ENCODE results near the gene GIMAP2.
A peak's percentile ranks its signal among the peaks of the same experiment; 100 is the strongest.
"Not testable (repeated sequence)": the region's sequence is repeated elsewhere in the genome, so short reads cannot be mapped to it uniquely, and the experiment has no call there.

The GIMAP2 gene

DNA sequence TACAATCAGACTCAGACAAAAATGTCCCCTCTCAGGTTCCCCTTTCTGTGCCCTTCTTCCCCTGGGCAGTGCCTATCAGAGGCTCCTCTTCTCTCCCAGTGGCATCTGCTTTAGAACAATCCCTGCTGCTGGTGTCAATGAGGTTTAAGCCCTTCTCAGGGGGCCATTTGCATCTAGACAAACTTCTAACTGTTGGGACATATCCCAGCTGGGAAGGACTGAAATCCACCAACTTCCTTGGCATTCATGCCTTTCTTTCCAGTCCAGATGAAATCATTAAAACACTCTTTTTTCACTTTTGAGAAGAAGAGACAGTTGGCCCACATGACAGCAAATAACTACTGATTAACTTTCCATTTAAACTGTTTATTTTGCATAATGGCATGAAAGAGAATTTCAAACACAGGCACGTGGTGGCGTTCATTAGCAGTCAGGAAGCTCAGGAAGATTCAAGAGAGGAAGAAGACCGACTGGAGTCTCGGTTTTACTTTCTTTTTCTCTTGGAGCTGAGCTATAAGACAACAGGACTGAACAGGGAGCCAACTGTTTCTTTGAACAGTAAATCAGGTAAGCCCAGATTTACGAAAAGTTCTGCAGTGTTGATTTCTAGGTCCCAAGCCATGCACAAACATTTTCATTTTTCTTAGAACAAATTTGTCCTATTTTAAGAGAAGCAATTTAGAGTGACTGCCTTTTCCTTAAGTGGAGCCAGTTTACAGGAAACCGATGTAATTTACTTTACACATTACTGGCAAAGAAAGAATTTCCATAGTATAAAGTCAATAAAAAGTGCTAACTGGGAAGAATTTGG, at the start of gene GIMAP2:
Gene GIMAP2 (plus strand): TSS at position 488 of the 811 bp plus-strand sequence. CDS start 1,354 bp downstream, outside the sequence.
- no peak for DNase-seq

DNA sequence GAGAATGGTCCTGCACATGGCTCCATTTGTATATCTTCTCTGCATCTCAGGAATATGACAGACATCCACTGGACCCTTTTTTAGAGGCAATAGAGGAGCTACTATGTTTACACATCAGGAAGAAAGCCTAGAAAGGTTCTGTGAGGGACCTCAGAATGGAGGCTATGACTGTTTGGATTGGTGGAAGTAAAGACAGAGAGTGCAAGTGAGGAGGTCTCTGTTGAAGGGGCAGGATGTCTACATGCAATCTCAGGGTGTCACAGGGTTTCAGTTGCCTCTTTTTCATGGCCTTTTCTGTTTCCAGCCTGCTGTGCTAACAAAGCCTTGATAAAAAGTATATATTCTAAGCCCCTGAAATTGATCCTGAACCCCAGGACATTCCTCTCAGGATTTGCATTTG, 43.7 kb upstream of the GIMAP2 start:
- no peak for DNase-seq

DNA sequence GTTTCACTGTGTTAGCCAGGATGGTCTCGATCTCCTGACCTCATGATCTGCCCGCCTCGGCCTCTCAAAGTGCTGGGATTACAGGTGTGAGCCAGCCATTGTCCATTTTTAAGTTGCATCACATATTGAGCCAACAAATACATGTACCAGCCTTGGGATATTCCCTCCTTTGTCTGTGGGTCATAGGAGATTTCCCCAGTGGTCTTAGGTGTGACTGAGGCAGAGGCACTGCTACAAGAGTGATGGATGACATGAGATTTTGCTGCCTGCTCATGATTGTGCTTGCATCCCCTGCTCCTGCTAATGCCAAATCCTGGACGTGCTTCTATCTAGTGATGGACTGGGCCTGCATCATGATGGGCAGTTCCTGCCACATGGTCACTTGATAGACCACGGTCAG, 42.6 kb upstream of the GIMAP2 start:
- DNase-seq, result no peak

DNA sequence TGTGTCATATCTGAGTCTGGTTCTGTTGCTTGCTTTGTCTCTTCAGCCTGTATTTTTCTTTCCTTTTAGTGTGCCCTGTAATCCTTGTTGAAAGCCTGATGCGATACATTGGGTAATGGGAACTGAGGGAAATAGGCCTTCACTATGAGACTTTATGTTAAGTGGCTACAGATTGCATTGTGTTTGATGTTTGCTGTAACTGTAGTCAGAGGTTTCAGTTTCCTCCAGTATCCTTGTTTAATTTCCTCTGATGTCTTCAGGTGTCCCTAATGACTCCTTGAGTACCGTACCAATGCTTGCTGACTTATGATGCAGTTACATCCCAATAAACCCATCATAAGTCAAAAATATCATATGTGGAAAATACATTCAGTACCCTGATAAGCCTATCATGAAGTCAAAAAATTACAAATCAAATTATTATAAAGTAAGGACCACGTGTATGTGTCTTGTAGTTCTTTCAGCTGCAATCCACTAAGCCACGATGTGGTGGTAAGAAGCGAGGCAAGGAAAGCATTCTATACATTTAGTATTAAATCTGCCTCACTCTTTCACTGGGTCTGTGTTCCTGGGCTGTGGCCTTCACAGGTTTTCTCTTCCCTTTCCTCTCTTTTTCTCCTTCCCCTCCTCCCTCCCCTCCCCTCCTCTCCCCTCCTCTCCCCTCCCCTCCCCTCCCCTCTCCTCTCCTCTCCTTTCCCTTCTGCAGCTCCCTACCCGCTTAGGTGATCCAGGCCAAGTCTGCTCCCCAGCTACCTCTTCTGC, 40.1 kb upstream of the GIMAP2 start:
- DNase-seq, result no peak

DNA sequence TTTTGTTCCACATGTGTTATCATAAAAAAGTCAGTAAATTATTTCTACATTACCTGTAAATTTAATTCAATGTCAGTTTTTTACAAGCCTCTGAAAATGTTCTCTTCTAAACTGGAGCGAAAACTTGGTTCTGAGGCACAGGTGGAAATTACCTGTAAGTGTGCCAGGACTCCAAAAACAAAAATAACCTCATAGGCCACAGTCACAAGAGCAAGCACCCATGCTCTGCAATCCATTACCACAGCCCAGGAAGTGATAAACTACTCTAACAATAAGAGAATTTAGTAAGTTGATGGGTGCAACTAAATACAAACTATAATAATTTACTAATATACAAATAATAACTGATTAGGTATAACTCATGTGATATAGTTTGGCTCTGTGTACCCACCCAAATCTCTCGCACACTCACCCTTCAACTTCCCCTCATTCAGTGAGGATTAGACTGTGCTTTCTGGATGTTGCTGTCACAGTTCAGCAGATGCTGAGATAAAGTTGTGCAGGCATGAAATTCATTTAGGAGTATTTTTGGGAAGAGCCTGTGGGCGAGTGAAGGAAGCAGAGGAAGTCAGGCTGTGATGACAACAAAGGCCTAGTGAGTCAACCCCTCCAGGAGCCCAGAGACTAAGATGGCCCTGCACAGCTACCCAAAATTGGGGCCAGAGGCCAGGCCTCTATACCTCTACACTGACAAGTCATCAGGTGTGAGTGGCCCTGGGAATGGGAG, 37.0 kb upstream of the GIMAP2 start:
- no peak for DNase-seq

DNA sequence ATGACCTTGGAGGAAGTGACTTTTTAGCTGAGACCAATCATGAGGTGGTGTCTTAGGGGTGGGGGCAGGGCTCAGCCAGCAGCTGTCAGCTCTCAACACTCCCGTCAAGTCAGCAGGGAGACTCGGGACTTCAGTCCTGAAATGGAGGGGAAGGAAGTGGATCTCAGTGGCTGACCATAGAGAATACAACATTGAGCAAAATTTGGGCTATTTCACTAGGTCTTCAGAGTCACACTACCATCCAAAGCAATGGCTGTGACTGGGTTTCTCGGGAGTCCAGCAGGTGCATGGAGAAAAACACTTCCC, 36.5 kb upstream of the GIMAP2 start:
- DNase-seq, result no peak

DNA sequence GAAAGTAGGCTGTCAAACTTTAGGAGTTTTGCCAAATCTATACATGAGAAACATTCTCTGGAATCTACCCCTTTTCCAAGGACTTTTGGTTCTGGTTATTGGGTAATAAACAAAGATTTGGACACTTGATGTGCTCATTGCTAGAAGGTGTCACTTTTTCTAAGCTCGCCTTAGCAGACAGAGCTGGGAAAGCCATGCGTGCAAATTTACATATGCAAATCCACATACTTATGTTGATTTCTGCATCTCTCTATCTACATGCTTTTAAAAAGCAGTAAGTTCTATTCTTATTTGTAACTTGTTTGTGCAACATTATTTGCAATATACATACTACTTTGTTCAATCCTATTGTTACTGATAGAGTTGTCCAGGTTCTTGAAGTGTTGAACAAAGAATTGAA, 30.8 kb upstream of the GIMAP2 start:
- DNase-seq, result no peak

DNA sequence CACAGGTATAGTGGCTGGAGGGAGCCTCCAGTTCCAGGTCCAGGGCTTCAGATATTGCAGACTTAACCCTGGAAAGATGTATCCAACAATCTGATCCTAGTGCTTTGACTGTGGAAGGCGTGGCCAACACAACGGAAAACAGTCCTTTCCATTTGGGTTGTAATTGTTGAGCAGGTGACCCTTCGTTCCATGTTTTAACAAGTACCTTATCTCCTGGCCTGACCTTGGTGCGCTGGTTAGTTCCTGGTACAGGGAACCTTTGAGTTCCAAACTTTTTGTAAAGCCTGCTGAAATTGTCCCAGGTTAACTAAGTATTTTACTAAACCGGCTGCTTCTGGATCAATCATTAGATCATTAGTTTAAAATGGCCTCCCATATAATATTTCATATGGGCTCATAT, 29.5 kb upstream of the GIMAP2 start:
- DNase-seq, result no peak

DNA sequence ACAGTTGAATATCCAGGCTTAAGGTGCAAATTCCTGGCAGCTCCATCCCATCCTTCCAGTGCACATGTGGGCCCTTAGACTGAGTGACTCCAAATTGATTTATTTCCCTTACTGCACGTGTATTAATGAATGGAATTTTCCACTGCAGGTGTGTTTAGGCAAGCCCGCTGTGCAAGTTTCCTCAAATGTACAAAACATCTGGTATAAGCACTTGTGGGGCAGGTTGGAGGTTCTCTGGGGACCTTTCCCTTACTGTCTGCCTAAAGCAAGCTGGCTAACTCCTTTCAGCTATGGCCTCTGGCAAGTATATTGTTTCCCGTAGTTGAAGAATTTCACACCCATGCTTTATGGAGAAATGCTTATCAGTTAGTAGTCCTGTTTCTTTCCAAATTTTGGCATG, 28.0 kb upstream of the GIMAP2 start:
- peak in 1 of 2 experiments; percentile 2 for DNase-seq

DNA sequence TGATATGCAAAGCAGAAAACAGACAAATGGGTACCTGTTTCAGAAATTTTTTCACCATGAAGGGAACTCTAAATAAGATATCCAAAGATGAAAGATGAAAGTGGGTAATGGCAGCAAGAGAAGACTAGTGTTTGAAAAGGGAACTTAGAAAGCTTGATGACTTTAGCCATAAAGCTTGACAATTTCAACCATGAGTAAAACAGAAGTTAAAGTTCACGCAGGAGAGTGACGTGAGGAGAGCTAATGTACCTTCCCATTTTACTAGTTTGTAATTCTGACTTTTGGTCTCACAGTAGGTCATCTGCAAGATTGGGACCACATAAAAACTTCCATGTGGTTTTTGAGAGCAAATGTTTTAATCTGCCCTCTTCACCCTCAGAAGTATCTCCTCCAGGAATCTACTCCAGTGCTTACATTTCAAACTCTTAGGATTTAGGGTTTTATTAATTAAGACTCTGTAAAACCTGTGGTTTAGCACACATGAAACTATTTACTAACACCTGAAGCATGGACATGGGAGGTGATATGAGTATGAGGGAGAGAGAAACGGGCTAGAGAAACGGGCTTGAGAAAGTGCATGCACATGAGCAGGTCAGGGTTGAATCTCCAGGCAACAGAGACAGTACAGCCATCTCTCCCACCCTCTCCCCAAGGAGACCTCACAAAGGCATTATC, 24.4 kb upstream of the GIMAP2 start:
- no peak for DNase-seq

DNA sequence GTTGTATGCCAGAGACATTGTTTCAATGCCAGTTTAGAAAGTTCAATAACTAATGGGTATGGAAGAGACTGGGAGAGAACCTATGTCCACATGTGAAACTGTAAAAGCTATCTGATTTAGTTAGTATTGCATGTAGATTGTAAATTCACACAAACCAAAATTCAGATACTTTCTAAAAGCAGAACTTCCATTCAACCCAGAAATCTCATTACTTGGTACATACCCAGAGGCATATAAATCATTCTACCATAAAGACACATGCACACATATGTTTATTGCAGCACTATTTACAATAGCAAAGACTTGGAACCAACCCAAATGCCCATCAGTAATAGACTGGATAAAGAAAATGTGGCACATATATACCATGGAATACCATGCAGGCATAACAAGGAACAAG, 22.7 kb upstream of the GIMAP2 start:
- DNase-seq, result not testable (repeated sequence)

DNA sequence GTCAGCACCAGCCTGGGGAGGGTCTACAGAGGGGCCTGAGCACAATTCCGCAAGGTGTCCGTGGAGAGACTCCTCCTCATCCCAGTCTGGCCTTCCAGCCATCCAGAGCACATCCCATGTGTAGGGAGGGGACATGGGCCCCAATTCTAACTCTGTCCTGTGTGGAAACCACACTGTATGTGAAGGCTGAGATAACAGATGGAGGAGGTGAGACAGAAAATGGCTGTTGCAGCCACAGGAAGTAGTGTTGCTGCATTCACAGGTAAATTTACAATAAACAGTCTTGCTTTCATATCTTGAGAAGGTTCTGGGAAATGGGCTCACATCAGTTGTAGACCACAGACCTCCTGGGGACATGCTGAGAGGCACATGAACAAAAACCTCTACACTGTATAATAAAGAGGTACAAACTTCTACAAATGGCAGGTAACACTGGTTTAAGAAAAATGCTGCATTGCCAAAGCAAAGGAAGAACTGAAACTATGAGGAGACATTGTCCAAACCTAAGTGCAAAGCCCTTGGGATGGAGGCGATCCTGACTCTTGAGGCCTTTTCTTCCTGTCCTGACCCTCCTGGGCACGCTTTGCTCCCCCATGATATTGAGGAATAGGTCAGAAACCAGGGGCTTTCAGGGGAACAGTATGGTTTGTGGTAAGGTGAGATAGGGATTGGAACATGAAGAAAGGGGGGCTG, 21.6 kb upstream of the GIMAP2 start:
- DNase-seq, result no peak

DNA sequence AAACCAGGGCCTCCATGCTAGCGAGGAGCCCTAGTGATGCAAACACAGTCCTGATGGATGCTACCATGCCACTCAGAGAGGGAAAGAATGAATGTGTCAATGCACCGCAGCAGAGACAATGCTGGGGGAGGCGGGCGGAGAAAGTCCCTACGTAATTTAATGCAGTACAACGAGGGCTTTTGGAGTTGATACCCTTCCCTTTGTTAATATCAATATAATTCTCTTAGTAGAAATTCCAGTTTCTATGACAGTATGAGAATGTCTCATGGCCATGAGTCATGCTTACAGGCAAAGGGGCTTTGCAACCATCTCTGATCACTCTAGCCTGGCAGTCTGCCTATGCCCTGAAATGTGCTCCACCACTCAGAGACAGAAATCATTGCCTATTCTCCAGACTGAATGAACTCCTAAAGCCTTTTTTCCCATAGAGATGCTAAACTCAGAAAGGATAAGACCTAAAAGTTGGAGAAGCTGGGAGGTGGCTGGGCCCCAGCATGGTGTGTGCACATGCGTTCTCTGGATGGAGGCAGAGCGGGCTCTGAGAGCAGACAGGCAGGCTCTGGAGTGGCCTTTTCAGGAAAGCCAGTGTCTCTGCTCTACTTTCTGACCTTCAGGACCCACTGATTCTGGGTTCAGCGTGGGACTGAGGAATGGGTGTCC, 20.3 kb upstream of the GIMAP2 start:
- DNase-seq, result no peak

DNA sequence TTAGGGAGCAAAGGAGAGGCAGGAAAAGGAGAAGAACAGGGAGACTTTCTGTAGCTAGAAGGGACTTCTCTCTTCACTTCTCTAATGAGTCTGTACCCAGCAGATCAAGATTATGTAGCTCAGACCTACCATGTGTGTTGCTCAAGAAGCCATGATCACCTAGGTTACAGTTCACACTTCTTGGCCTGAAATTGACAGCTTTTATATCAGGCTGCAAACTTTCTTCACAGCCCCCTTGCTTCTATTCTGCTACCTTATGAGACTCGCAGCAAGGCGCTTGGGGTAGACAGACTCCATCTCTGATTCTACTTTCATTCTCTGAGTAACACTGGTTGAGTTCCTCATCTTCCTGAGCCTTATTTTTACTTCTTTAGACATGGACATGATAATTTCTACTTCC, 19.6 kb upstream of the GIMAP2 start:
- no peak for DNase-seq

DNA sequence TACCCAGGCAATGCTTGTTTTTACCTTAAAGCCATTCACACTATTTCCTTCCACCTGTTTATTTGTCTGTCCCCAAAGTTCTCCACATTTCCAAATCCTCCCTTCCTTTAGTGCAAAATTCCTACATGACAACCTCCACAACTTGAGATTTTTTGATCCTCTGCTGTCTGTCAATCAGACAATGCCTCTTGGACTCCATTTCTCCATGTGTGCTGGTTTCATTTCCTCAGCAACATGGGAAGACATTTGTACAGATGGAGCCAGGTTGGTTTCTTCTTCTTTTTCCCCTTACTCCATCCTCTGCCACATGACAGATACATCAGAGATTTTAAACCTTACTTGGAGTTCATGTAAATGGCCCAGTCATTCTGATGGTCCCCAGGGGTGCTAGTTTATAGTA, 19.1 kb upstream of the GIMAP2 start:
- no peak for DNase-seq

DNA sequence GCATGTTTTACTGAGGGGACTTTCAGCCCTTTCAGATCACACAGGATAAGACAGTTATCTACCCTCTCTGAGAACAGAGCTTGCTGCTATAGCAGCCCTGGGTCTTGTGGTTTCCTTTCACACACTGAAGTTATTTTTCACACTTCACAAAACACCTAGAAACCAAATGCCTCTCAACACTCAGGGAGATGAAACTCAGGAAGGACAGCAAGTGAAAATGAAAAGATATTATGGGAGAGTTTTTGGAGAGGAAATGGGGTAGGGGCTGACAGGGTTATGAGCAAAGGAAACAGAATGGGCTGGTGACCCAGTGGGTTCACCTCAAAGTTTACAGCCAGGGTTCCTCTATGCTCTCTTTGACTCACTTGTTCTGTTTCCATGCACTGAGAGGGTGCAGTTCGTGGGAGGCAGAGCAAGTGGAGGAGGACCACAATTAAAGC, 17.0 kb upstream of the GIMAP2 start:
- DNase-seq, result no peak

DNA sequence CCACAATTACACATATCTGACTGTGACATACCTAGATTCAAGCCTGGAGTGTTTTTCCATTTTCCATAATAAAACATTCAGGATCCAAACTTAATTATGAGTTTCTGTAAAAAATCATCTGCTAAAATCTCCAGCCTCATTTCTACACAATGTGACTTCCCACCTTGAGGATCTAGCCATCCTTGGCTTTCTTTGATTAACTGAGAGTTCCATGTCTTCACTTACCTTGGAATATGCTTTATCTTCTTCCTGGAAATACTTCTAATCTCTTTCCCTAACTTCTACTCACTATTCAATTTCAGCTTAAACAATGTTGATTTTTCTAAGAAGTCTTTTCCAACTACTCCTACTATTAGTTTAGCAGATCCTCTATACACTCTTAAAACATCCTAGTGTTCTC, 16.5 kb upstream of the GIMAP2 start:
- DNase-seq, result no peak

DNA sequence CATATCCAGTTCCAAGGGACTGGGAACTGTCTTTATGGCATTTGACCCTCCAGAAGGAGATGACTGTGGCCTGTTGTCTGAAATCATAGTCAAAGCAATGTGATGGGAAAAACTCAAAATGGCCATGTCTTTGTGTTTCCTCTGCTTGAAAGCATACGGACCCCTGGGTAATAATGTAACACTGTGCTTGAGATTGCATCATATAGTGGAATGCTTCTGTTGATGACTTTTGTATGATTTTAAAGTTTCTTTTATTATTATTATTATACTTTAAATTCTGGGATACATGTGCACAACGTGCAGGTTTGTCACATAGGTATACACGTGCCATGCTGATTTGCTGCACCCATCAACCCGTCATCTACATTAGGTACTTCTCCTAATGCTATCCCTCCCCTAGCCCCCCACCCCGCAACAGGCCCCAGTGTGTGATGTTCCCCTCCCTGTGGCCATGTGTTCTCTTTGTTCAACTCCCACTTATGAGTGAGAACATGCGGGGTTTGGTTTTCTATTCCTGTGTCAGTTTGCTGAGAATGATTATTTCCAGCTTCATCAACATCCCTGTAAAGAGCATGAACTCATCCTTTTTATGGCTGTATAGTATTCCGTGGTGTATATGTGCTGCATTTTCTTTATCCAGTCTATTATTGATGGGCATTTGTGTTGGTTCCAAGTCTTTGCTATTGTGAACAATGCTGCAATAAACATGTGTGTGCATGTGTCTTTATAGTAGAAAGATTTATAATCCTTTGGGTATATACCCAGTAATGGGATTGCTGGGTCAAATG, 13.5 kb upstream of the GIMAP2 start:
- not testable (repeated sequence) for DNase-seq

DNA sequence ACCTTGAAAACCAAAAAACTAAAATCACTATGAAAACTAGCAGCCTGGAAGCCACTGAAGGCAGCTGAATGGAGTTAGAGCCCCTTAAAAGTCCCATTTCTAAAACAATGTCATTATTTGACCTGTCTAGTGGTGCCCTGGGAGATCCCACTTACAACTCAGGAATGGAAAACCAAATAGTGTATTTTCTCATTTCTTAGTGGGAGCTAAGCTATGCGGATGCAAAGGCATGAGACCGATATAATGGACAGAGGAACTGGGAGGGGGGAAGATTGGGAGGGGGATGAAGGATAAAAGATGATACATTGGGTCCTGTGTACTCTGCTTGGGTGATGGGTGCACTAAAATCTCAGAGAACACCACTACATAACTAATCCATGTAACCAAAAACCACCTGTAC, 9.8 kb upstream of the GIMAP2 start:
- DNase-seq, result no peak

DNA sequence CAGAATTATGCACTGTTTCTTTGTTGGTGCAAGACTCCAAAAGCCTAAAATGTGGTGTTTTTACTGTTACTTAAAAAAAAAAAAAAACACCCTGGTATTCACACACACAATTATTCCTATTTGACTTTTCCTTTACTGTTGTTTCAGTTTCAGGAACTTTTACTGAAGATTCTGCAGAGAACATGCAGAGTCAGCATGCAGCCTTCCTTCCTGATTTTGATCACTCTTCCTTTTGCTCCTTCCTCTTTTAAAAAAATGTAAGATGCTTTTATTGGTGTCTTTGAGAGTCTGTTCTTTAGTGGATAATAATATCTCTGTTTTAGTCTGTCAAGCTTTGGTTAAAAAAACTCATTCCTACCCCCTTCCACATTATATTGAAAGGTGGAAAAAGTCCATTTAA, 9.2 kb upstream of the GIMAP2 start:
- DNase-seq, result not testable (repeated sequence)

DNA sequence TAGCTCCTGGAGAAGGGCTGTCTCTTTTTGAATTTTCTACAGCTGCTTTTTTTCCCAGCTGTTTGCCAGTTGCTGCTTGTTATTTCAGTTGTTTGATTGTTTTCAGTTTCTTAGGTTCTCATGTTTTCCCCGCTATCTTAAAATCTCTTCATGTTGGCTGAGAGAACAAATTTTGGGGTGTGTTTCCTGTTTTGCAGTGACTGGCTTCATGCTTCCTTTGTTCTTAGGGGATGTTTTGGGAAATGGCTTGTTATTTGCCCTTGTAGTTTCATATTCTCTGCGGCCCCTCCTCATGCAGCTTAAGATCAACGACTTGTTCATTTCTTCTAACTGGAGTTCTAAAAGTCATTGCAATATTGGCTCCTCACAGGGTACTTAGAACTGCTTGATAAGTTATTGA, 8.7 kb upstream of the GIMAP2 start:
- DNase-seq, result not testable (repeated sequence)

Data from NCI-H524 (cell line).